GM23338 (cell line): ENCODE measurements around the gene CNOT1.

Experiments used
- CREB1 ChIP-seq: fragments of 250-450 bp; sonication (Bioruptor Pico); IDR thresholded peaks from 2 replicates; pipeline ENCODE4 v1.5.0; 2020; ENCODE audit warnings: low read depth, mild to moderate bottlenecking, moderate library complexity
- EZH2 ChIP-seq: fragments of 200-600 bp; sonication (generic); IDR thresholded peaks from one replicate; pipeline ENCODE4 v1.8.0; 2017; ENCODE audit warnings: antibody characterized with exemption, mild to moderate bottlenecking, low read depth; ENCODE audit not compliant: unreplicated experiment
- EZH2phosphoT487 ChIP-seq: fragments of 200-600 bp; sonication (generic); IDR thresholded peaks from one replicate; pipeline ENCODE4 v1.8.1; 2018; ENCODE audit warnings: antibody characterized with exemption; ENCODE audit not compliant: unreplicated experiment
- JUNB ChIP-seq: IDR thresholded peaks from one replicate; pipeline ENCODE4 v1.6.1; 2016; ENCODE audit warnings: antibody characterized with exemption; ENCODE audit not compliant: unreplicated experiment
- POLR2AphosphoS5 ChIP-seq: IDR thresholded peaks from 2 replicates; pipeline ENCODE4 v1.6.1; 2016; ENCODE audit warnings: antibody characterized with exemption, low read depth
- ZNF114 ChIP-seq: fragments of 250-450 bp; sonication (Bioruptor Pico); IDR thresholded peaks from 2 replicates; pipeline ENCODE4 v1.5.0; 2020; ENCODE audit warnings: mild to moderate bottlenecking, moderate library complexity
- ZNF331 ChIP-seq: fragments of 250-450 bp; sonication (Bioruptor Pico); IDR thresholded peaks from 2 replicates; pipeline ENCODE4 v1.5.0; 2020; ENCODE audit warnings: low read depth, mild to moderate bottlenecking, moderate library complexity
- TF ChIP-seq, protein P1 (sequence below): IDR thresholded peaks from 2 replicates; pipeline ENCODE4 v1.6.1; 2016; ENCODE audit warnings: antibody characterized with exemption
- TF ChIP-seq, protein P2 (sequence below), 2 experiments: fragments of 200-600 bp in 1 of 2; sonication (generic) in 1 of 2; conservative IDR thresholded peaks; 2 replicates each; pipeline versions ENCODE4 v1.5.1 to v1.6.1; 2016 to 2017; ENCODE audit warnings: antibody characterized with exemption in 2 of 2, low read depth in 2 of 2, mild to moderate bottlenecking in 2 of 2, moderate library complexity in 1 of 2
- TF ChIP-seq, protein P3 (sequence below): IDR thresholded peaks from one replicate; pipeline ENCODE4 v1.6.1; 2018; ENCODE audit warnings: antibody characterized with exemption; ENCODE audit not compliant: unreplicated experiment

DNA sequence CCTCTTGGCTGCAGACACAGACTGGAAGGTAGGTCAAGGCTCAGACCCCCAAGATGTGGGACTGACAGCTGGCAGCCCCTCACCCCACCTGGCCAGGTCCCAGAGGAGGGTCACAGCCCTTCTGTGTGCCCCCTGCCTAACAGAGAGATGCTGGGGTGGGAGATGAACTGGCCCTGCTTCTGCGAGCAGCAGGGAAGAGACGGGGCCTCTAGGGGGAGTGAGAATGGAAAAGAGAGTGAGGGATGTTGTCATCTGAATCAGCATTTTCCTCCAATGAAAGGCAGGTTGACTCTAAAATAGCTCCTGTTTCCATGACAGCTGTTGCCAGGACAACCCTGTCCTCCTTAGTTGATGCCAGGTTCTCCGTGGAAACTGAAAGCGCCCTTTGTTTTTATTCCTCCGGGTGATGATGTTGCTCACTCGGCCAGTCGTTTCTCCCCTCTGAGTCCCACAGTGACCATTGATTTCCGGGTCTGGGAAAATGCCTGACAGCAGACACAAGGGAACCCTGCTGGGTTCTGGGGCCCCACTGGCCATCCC is 134.6 kb downstream of the CNOT1 start:
- TF ChIP-seq, protein P1, sequence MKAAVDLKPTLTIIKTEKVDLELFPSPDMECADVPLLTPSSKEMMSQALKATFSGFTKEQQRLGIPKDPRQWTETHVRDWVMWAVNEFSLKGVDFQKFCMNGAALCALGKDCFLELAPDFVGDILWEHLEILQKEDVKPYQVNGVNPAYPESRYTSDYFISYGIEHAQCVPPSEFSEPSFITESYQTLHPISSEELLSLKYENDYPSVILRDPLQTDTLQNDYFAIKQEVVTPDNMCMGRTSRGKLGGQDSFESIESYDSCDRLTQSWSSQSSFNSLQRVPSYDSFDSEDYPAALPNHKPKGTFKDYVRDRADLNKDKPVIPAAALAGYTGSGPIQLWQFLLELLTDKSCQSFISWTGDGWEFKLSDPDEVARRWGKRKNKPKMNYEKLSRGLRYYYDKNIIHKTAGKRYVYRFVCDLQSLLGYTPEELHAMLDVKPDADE: no peak
- TF ChIP-seq, protein P2, sequence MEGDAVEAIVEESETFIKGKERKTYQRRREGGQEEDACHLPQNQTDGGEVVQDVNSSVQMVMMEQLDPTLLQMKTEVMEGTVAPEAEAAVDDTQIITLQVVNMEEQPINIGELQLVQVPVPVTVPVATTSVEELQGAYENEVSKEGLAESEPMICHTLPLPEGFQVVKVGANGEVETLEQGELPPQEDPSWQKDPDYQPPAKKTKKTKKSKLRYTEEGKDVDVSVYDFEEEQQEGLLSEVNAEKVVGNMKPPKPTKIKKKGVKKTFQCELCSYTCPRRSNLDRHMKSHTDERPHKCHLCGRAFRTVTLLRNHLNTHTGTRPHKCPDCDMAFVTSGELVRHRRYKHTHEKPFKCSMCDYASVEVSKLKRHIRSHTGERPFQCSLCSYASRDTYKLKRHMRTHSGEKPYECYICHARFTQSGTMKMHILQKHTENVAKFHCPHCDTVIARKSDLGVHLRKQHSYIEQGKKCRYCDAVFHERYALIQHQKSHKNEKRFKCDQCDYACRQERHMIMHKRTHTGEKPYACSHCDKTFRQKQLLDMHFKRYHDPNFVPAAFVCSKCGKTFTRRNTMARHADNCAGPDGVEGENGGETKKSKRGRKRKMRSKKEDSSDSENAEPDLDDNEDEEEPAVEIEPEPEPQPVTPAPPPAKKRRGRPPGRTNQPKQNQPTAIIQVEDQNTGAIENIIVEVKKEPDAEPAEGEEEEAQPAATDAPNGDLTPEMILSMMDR (conservative IDR thresholded peaks at IDR 0.05; ENCODE audit: low read depth in 2 of 2): peak; percentile 64 to 66
- no peak for TF ChIP-seq POLR2AphosphoS5
- TF ChIP-seq EZH2: no peak
- no peak for TF ChIP-seq EZH2phosphoT487
- TF ChIP-seq, protein P3, sequence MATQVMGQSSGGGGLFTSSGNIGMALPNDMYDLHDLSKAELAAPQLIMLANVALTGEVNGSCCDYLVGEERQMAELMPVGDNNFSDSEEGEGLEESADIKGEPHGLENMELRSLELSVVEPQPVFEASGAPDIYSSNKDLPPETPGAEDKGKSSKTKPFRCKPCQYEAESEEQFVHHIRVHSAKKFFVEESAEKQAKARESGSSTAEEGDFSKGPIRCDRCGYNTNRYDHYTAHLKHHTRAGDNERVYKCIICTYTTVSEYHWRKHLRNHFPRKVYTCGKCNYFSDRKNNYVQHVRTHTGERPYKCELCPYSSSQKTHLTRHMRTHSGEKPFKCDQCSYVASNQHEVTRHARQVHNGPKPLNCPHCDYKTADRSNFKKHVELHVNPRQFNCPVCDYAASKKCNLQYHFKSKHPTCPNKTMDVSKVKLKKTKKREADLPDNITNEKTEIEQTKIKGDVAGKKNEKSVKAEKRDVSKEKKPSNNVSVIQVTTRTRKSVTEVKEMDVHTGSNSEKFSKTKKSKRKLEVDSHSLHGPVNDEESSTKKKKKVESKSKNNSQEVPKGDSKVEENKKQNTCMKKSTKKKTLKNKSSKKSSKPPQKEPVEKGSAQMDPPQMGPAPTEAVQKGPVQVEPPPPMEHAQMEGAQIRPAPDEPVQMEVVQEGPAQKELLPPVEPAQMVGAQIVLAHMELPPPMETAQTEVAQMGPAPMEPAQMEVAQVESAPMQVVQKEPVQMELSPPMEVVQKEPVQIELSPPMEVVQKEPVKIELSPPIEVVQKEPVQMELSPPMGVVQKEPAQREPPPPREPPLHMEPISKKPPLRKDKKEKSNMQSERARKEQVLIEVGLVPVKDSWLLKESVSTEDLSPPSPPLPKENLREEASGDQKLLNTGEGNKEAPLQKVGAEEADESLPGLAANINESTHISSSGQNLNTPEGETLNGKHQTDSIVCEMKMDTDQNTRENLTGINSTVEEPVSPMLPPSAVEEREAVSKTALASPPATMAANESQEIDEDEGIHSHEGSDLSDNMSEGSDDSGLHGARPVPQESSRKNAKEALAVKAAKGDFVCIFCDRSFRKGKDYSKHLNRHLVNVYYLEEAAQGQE: no peak
- no peak for TF ChIP-seq JUNB
- TF ChIP-seq ZNF114 (CRISPR knock-in tag): no peak
- TF ChIP-seq CREB1 (CRISPR knock-in tag): peak; percentile 66
- TF ChIP-seq ZNF331 (CRISPR knock-in tag): no peak
